Mesenchymal stem cell (in vitro differentiated cells and primary cell): ENCODE measurements around the gene FHIT.

Experiments used
- DNase-seq: peaks from one replicate; pipeline ENCODE4 v3.0.0-alpha.2; 2013
- H2AFZ ChIP-seq: one replicate; pipeline ENCODE4 v1.6.1; 2013; ENCODE audit warnings: low read depth, mild to moderate bottlenecking, control low read depth, inconsistent platforms, low read length, moderate library complexity
- H2AK5ac ChIP-seq: 2 replicates; pipeline ENCODE4 v1.6.1; 2013; ENCODE audit warnings: low read length, moderate library complexity, mild to moderate bottlenecking, inconsistent platforms; ENCODE audit not compliant: severe bottlenecking
- H2BK120ac ChIP-seq: one replicate; pipeline ENCODE4 v1.6.1; 2013; ENCODE audit warnings: low read depth, mild to moderate bottlenecking, inconsistent platforms, low read length, moderate library complexity
- H2BK12ac ChIP-seq, 2 experiments: one replicate each; pipeline ENCODE4 v1.6.1; 2013; ENCODE audit warnings: inconsistent platforms in 2 of 2, low read length in 2 of 2, mild to moderate bottlenecking in 2 of 2, moderate library complexity in 2 of 2, control low read depth in 1 of 2
- H2BK15ac ChIP-seq: one replicate; pipeline ENCODE4 v1.6.1; 2013; ENCODE audit warnings: mild to moderate bottlenecking, low read depth, inconsistent platforms; ENCODE audit not compliant: poor library complexity, severe bottlenecking
- H2BK5ac ChIP-seq: 2 replicates; pipeline ENCODE4 v1.6.1; 2013; ENCODE audit warnings: low read depth, mild to moderate bottlenecking, low read length, control low read depth, inconsistent platforms; ENCODE audit not compliant: poor library complexity, severe bottlenecking
- H3K14ac ChIP-seq, 2 experiments: one replicate each; pipeline ENCODE4 v1.6.1; 2013; ENCODE audit warnings: inconsistent platforms in 2 of 2, low read length in 2 of 2, control low read depth in 1 of 2, mild to moderate bottlenecking in 1 of 2, moderate library complexity in 1 of 2
- H3K18ac ChIP-seq, 2 experiments: one replicate each; pipeline ENCODE4 v1.6.1; 2013; ENCODE audit warnings: inconsistent platforms in 2 of 2, low read length in 2 of 2, control low read depth in 1 of 2, low read depth in 1 of 2, mild to moderate bottlenecking in 1 of 2
- H3K23ac ChIP-seq, 2 experiments: one replicate each; pipeline ENCODE4 v1.6.1; 2013; ENCODE audit warnings: inconsistent platforms in 2 of 2, low read length in 2 of 2, mild to moderate bottlenecking in 2 of 2, moderate library complexity in 2 of 2, control low read depth in 1 of 2
- H3K27ac ChIP-seq: 2 replicates; pipeline ENCODE4 v1.5.1; 2013; ENCODE audit warnings: mild to moderate bottlenecking, moderate library complexity, low read length, control low read depth, inconsistent platforms; ENCODE audit not compliant: poor library complexity, severe bottlenecking
- H3K27me3 ChIP-seq, 2 experiments: 2 replicates each; pipeline versions ENCODE4 v1.6.1 to v1.7.0; 2013; ENCODE audit warnings: low read length in 2 of 2, mild to moderate bottlenecking in 2 of 2, moderate library complexity in 2 of 2, control low read depth in 1 of 2, inconsistent platforms in 1 of 2; ENCODE audit not compliant: control insufficient read depth in 1 of 2, insufficient read depth in 1 of 2
- H3K36me3 ChIP-seq, 2 experiments: 2 replicates each; pipeline versions ENCODE4 v1.6.1 to v1.7.0; 2013; ENCODE audit warnings: low read length in 2 of 2, control low read depth in 1 of 2, inconsistent platforms in 1 of 2, low read depth in 1 of 2, mild to moderate bottlenecking in 1 of 2; ENCODE audit not compliant: insufficient read depth in 2 of 2, control insufficient read depth in 1 of 2
- H3K4ac ChIP-seq, 2 experiments: one replicate each; pipeline ENCODE4 v1.6.1; 2013; ENCODE audit warnings: inconsistent platforms in 2 of 2, low read length in 2 of 2, mild to moderate bottlenecking in 2 of 2, moderate library complexity in 2 of 2, control low read depth in 1 of 2, low read depth in 1 of 2
- H3K4me1 ChIP-seq: 2 replicates; pipeline ENCODE4 v1.6.1; 2013; ENCODE audit warnings: low read depth, low read length, control low read depth; ENCODE audit not compliant: control insufficient read depth, insufficient read depth
- H3K4me2 ChIP-seq: 2 replicates; pipeline ENCODE4 v1.6.1; 2013; ENCODE audit warnings: low read length, mild to moderate bottlenecking, inconsistent platforms; ENCODE audit not compliant: poor library complexity, severe bottlenecking
- H3K4me3 ChIP-seq, 2 experiments: 2 replicates each; pipeline versions ENCODE4 v1.5.1 to v1.7.0; 2013; ENCODE audit warnings: low read length in 2 of 2, mild to moderate bottlenecking in 2 of 2, control low read depth in 1 of 2, low read depth in 1 of 2; ENCODE audit not compliant: insufficient read depth in 1 of 2
- H3K79me1 ChIP-seq: replicated peaks from 2 replicates; pipeline ENCODE4 v1.6.1; 2013; ENCODE audit warnings: mild to moderate bottlenecking, control low read depth, low read length, inconsistent platforms; ENCODE audit not compliant: poor library complexity, severe bottlenecking
- H3K9ac ChIP-seq: 2 replicates; pipeline ENCODE4 v1.7.0; 2013; ENCODE audit warnings: mild to moderate bottlenecking, low read length, moderate library complexity
- H3K9me3 ChIP-seq: 2 replicates; pipeline ENCODE4 v1.7.0; 2013; ENCODE audit warnings: mild to moderate bottlenecking, low read length; ENCODE audit not compliant: control insufficient read depth
- H4K8ac ChIP-seq: one replicate; pipeline ENCODE4 v1.6.1; 2013; ENCODE audit warnings: inconsistent platforms, mild to moderate bottlenecking, low read length, moderate library complexity
- H4K91ac ChIP-seq: one replicate; pipeline ENCODE4 v1.6.1; 2013; ENCODE audit warnings: mild to moderate bottlenecking, low read length, inconsistent platforms
- WGBS: methylation state at CpG from one replicate; pipeline ENCODE4 v1.1.7; 2013; ENCODE audit warnings: mixed read lengths; 5-methylcytosine and 5-hydroxymethylcytosine counted together

The FHIT gene

GRCh38 chr3:60189304-60189703 lies 1061.9 kb downstream of the FHIT start:
- no peak overlapping the region for H2BK120ac ChIP-seq
- no peak overlapping the region for H3K4ac ChIP-seq
- H3K23ac ChIP-seq = no peak overlapping the region
- H3K18ac ChIP-seq = no peak overlapping the region
- H3K9me3 ChIP-seq = no peaks in the 10 kb centered on the region
- H3K27me3 ChIP-seq = no peaks in the 10 kb centered on the region
- H2AK5ac ChIP-seq = no peak overlapping the region
- no peaks in the 10 kb centered on the region for H3K36me3 ChIP-seq
- no peak overlapping the region for H4K91ac ChIP-seq
- WGBS = 94% methylated on average over 2 of the region's 3 CpGs
- no peak overlapping the region for H3K9ac ChIP-seq
- H3K4me1 ChIP-seq = no peaks in the 10 kb centered on the region
- H3K14ac ChIP-seq = no peak overlapping the region
- no peaks in the 10 kb centered on the region for H3K79me1 ChIP-seq
- no peak overlapping the region for H3K27ac ChIP-seq
- no peak overlapping the region for H3K4me3 ChIP-seq
- no peak overlapping the region for H2BK12ac ChIP-seq
- H2BK5ac ChIP-seq = no peak overlapping the region
- no peak overlapping the region for H2BK15ac ChIP-seq
- no peak overlapping the region for H4K8ac ChIP-seq
- H3K4me2 ChIP-seq = no peak overlapping the region
- no peak overlapping the region for H2AFZ ChIP-seq
- DNase-seq = no peak

- no peak overlapping the region for H2AFZ ChIP-seq
- H3K27ac ChIP-seq = no peak overlapping the region
- H2BK15ac ChIP-seq = no peak overlapping the region
- H3K36me3 ChIP-seq = no peaks in the 10 kb centered on the region
- H2BK12ac ChIP-seq = no peak overlapping the region
- H2BK120ac ChIP-seq = no peak overlapping the region
- no peak overlapping the region for H3K18ac ChIP-seq
- H3K4me2 ChIP-seq = no peak overlapping the region
- DNase-seq = no peak
- no peak overlapping the region for H3K4me3 ChIP-seq
- H3K9me3 ChIP-seq = no peaks in the 10 kb centered on the region
- H3K9ac ChIP-seq = no peak overlapping the region
- H2AK5ac ChIP-seq = no peak overlapping the region
- WGBS = 83% methylated on average over 2 of the region's 2 CpGs
- H3K79me1 ChIP-seq = no peaks in the 10 kb centered on the region
- no peak overlapping the region for H3K4ac ChIP-seq
- no peak overlapping the region for H3K23ac ChIP-seq
- no peaks in the 10 kb centered on the region for H3K27me3 ChIP-seq
- H2BK5ac ChIP-seq = no peak overlapping the region
- no peak overlapping the region for H4K8ac ChIP-seq
- no peaks in the 10 kb centered on the region for H3K4me1 ChIP-seq
- H4K91ac ChIP-seq = no peak overlapping the region
- no peak overlapping the region for H3K14ac ChIP-seq
Measured at GRCh38 chr3:60188803-60189202, 1062.4 kb downstream of the FHIT start.

GRCh38 chr3:60187343-60187742 lies 1063.9 kb downstream of the FHIT start:
- Histone ChIP-seq H4K8ac (no peak overlapping the region), H2BK5ac (no peak overlapping the region), H2BK120ac (no peak overlapping the region), H3K4me1 (no peaks in the 10 kb centered on the region), H3K27ac (no peak overlapping the region), H2BK12ac (no peak overlapping the region), H3K9me3 (no peaks in the 10 kb centered on the region), H3K14ac (no peak overlapping the region), H3K27me3 (no peaks in the 10 kb centered on the region), H3K23ac (no peak overlapping the region), H3K9ac (no peak overlapping the region), H3K4ac (no peak overlapping the region), H3K18ac (no peak overlapping the region), H2AK5ac (no peak overlapping the region), H4K91ac (no peak overlapping the region), H3K4me2 (no peak overlapping the region), H3K4me3 (no peak overlapping the region), H2AFZ (no peak overlapping the region), H2BK15ac (no peak overlapping the region), H3K36me3 (no peaks in the 10 kb centered on the region), H3K79me1 (no peaks in the 10 kb centered on the region)
- no peak for DNase-seq
- 92% methylated on average over 4 of the region's 4 CpGs for WGBS

GRCh38 chr3:60186359-60186758 lies 1064.9 kb downstream of the FHIT start:
- Histone ChIP-seq H2BK12ac (no peak overlapping the region), H3K4me1 (no peaks in the 10 kb centered on the region), H2AFZ (no peak overlapping the region), H4K91ac (no peak overlapping the region), H3K4me3 (no peak overlapping the region), H2BK15ac (no peak overlapping the region), H3K36me3 (no peaks in the 10 kb centered on the region), H3K18ac (no peak overlapping the region), H2BK120ac (no peak overlapping the region), H3K4me2 (no peak overlapping the region), H2AK5ac (no peak overlapping the region), H4K8ac (no peak overlapping the region), H3K14ac (no peak overlapping the region), H3K4ac (no peak overlapping the region), H3K9me3 (no peaks in the 10 kb centered on the region), H3K79me1 (no peaks in the 10 kb centered on the region), H3K27me3 (no peaks in the 10 kb centered on the region), H3K27ac (no peak overlapping the region), H3K23ac (no peak overlapping the region), H2BK5ac (no peak overlapping the region), H3K9ac (no peak overlapping the region)
- WGBS = 83% methylated on average over 4 of the region's 4 CpGs
- no peak for DNase-seq
